HG03378 (cell line): ENCODE data around the gene GSDME.
A peak's percentile ranks its signal among the peaks of the same experiment; 100 is the strongest.

Experiments used
- ATAC-seq: cut with Tn5 transposase; IDR thresholded peaks from one replicate; pipeline ENCODE4 v1.9.1; 2021; ENCODE audit warnings: mild to moderate bottlenecking, moderate library complexity; ENCODE audit not compliant: unreplicated experiment

The GSDME gene

DNA sequence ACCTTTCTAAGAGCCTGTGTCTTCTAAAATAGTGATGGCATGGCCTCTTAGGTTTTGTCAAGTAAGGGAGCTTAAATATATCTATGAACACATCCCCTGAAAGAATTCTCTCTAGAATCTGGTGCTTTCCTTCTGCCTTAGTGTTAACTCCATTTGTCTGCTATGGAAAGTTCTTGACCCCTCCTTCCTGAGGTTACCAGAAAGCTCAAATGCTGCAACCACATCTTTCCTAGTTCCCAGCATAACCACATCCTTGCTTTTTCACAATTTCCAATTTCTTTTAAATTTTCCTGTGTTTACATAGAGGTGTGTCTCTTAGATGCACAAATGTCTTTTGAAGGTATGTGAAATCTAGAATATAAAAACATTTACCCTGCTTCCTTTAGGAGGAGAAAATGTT lies 16.4 kb upstream of the GSDME start:
- ATAC-seq: no peak

DNA sequence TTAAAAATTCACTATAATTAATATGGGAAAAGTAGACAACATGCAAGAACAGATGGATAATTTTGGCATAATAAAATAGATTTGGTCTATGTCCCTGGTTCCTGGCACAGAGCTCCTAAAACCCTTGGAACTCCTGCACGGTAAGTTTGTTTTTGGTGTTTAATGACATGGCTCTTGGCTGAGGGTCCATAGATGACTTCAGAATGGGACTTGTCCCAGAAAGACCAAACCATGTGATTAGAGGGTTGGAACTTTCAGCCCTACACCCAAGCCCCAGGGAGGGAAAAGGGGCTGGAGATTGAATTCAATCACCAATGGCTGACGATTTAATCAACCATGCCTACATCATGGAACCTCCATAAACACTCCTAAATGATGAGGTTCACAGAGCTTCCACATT lies 12.6 kb upstream of the GSDME start:
- ATAC-seq: no peak

DNA sequence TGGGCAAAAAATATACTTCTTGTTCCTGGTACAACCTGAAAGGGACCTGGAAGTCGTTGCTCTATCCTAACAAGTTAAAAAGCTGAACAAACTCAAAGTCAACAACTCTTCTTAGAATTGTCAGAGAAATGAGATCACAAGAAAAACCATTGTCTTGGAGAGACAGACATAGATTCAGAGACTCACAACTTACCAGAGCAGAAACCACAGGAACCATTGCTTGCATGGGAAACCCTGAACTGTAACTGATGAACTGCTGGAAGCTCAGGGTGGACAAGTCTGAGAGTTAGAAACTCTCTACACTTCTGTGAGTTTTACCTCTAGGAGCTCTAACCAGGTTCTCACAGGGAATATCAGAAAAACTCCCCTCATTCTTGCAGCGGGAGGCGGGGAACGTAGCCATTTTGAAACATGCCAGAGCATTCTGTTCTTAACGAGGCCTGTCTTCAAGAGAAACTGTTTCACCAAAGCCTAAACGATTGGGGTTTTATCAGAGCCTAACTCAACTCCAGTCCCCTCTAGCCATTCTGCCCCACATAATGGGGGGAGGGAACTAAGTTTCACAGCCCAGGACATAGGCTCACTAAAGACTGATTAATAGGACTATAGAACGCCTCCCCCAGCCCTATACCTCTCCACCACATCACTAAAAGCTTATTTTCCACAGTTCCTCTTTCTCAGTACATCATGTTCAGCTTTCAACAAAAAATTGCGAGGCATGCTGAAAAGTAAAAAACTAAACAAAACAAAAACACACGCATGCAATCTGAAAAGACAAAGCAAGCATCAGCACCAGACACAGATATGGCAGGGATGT lies 12.0 kb upstream of the GSDME start:
- ATAC-seq: no peak

DNA sequence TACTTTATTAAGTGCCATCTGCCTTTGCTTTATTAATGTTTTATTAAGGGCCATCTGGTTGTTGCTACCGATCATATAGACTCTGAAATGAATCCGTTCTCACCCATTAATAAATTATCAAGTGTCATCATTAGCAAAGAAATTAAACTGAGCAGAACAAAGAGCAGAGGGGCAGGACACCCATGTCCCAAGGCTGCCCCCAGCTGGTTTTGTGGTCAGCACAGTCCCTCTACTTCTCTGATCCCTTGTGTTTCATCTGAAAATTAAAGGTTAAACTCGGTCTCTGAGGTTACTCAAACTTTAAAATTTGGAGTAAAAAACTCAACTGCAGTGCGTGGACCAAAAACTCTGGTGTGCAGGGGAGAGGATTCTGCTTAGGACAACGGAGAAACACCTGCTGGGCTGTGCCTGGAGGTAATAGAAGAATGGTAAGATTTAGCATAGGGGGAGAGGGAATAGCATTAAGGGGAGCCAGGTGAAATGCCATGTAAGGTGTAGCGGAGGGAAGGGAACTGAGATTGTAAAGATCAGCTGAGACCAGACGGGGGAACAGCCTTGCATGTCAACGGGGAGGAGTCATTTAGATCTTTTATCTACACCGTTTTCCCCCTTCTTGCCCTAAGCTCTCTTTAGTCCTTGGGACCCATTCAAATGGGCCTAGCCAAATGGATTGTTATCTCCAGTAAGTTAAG lies 10.8 kb upstream of the GSDME start:
- ATAC-seq: no peak

DNA sequence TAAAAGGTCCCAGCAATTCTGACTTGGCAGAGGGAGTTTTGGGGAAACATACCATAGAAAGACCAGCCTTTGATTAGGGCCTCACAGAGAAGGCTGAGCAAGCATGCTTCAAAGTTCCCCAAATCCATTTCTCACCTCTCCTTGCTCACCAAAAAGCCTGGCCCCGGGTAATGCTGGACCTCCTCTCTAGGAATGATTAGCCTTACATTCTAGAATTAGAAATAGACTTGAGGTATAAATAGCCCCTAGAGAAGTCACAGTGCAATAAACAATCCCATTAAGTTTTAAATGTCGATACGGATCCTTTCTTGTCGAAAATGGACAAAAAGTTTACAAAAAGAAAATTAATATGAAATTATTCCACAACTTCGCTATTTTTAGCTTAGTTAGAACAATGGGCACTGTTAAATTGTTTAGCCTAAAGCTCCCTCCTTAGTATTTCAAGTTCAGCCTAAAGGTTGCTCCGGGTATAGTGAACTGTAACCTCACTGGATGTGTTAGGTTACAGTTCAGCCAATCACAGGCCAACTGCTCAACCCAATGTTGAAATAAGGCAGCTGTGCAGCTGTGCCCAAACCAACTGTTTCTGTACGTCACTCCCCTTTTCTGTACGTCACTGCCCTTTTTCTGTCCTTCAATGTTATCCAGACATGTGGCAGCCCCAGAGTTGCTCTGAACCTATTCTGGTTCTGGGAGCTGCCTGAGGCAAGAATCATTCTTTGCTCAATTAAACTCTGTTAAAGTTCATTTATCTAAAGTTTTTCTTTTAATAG lies 7.9 kb upstream of the GSDME start:
- ATAC-seq: no peak

GRCh38 chr7:24764011-24764410 lies 6.7 kb upstream of the GSDME start:
- ATAC-seq: no peak

DNA sequence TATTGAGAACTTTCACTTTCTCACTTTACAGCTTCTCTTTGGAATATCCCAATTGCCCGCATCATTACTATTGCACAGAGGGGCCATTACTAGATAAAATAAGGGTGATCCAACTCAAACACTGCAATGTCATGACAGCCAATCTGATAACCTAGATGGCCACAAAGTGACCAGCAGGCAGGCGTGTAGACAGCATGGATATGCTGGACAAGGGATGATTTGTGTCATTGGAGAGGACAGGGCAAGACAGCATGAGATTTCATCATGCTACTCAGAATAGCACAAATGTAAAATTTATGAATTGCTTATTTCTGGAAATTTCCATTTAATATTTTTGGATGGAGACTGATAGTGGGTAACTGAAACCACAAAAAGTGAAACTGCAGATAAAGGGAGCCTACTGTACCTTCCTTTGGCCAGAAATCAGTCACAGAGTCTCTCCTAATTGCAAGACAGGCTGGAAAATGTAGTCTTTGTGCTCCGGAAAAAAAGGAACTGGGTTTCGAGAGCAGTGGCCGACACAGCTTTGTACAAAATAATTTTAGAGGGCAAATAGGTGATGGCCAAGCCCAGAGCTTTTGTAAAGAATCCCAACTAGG lies 6.1 kb upstream of the GSDME start:
- no peak for ATAC-seq

GRCh38 chr7:24762771-24763170 lies 5.5 kb upstream of the GSDME start:
- no peak for ATAC-seq

DNA sequence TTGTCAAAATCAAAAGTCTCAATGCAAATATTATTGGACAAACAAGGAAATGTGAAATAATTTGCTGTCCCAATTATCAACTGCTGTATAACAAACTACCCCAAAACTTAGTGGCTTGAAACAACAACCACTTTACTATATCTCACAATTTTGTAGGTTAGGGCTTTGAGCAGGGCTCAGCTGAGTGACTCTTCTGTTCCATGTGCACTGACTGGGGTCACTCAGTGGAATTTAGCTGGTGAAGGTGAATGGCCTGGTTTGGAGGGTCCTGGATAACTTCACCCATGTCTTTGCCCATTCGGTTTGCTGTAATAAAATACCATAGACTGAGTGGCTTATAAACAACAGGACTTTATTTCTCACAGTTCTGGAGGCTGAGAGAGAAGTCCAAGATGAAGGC lies 3.7 kb upstream of the GSDME start:
- no peak for ATAC-seq

GRCh38 chr7:24756545-24757352 lies 515 bp downstream of the GSDME start:
- ATAC-seq: no peak

- peak; percentile 83 for ATAC-seq
These were observed 1.5 kb downstream of the GSDME start for GRCh38 chr7:24755541-24756407.

- ATAC-seq: no peak
These were observed 2.3 kb downstream of the GSDME start for GRCh38 chr7:24754906-24755506.

GRCh38 chr7:24752073-24752800 lies 5.0 kb downstream of the GSDME start:
- ATAC-seq: no peak

GRCh38 chr7:24751484-24751883 lies 5.8 kb downstream of the GSDME start:
- ATAC-seq: no peak

GRCh38 chr7:24750441-24751055 lies 6.7 kb downstream of the GSDME start:
- no peak for ATAC-seq

GRCh38 chr7:24748521-24748920 lies 8.7 kb downstream of the GSDME start:
- ATAC-seq: no peak

DNA sequence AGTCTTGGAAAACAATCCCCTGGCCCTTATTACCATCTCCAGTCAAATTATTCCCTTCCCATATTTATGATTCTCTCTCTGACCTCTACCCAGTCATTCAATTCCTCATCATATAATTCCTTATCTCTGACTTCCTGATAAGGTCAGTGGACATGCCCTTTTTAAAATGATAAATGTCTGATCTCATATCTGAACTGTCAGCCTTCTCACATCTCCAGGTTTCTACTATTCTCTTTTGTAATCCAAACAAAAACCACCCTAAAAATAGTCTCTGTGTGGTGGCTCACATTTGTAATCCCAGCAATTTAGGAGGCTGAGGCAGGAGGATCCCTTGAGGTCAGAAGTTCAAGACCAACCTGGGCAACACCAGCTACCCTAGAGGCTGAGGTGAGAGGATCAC lies 11.9 kb downstream of the GSDME start:
- ATAC-seq: no peak

DNA sequence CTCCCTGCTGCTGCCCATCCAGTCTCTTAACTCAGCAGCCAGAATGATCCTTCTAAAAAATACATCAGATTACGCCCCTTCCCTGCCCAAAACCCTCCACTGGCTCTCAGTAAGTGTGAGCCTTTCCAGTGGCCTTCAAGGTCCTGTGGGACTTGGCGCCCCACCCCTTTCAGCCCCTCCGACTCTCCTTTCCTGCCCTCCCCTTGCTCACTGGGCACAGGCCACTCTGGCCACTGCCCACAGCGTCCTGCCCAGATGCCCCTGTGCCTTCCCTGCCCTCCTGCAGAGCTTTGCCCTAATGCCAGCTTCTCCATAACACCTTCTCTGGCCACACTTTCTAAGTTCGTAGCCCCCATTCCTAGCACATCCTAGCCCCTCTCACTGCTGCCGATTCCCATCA lies 13.8 kb downstream of the GSDME start:
- ATAC-seq: no peak
